ELF-1 (cell line): ENCODE data around the gene PIGX.
"Not testable (repeated sequence)": the region's sequence is repeated elsewhere in the genome, so short reads cannot be mapped to it uniquely, and the experiment has no call there.

Experiments used
- DNase-seq: peaks from one replicate; pipeline ENCODE4 v3.0.0-alpha.2; 2016; ENCODE audit warnings: low read depth, low spot score

PIGX gene

GRCh38 chr3:196700801-196701200, 11.4 kb upstream of the PIGX start:
- DNase-seq: no peak

- no peak for DNase-seq
Measured at GRCh38 chr3:196706327-196706726, 5.8 kb upstream of the PIGX start.

GRCh38 chr3:196706731-196707130, 5.4 kb upstream of the PIGX start:
- no peak for DNase-seq

- DNase-seq: no peak
Measured at GRCh38 chr3:196707566-196707965, 4.6 kb upstream of the PIGX start.

GRCh38 chr3:196708467-196708866, 3.7 kb upstream of the PIGX start:
- DNase-seq: no peak

- DNase-seq: peak; percentile 58
Measured at GRCh38 chr3:196712514-196713413, 587 bp downstream of the PIGX start.

- not testable (repeated sequence) for DNase-seq
Measured at GRCh38 chr3:196717162-196717561, 5.0 kb downstream of the PIGX start.

- DNase-seq: no peak
Measured at GRCh38 chr3:196721097-196721496, 8.9 kb downstream of the PIGX start.

- no peak for DNase-seq
Measured at GRCh38 chr3:196726788-196727675, 14.9 kb downstream of the PIGX start.

- DNase-seq: no peak
Measured at GRCh38 chr3:196735751-196736150, 23.6 kb downstream of the PIGX start.

GRCh38 chr3:196736670-196737374, 24.6 kb downstream of the PIGX start:
- DNase-seq: no peak

GRCh38 chr3:196737655-196738054, 25.5 kb downstream of the PIGX start:
- DNase-seq: no peak

GRCh38 chr3:196739671-196740480, 27.7 kb downstream of the PIGX start, which contains the start of gene PAK2:
TSS of gene PAK2 (plus strand) at chr3:196739857. CDS start at chr3:196782647, 42,790 bp downstream.
- DNase-seq: peak; percentile 89

GRCh38 chr3:196740481-196741248, 28.5 kb downstream of the PIGX start:
- DNase-seq: peak; percentile 74

- peak; percentile 9 for DNase-seq
Measured at GRCh38 chr3:196741249-196741889, 29.2 kb downstream of the PIGX start.

GRCh38 chr3:196743569-196743968, 31.4 kb downstream of the PIGX start:
- not testable (repeated sequence) for DNase-seq

- no peak for DNase-seq
Measured at GRCh38 chr3:196749125-196749524, 36.9 kb downstream of the PIGX start.

- no peak for DNase-seq
Measured at GRCh38 chr3:196753201-196753600, 41.0 kb downstream of the PIGX start.
